Mononuclear cell (primary cell): ENCODE data around the gene DHRS12. TPM values are rescaled to one million over a fixed set of nuclear protein-coding genes. Genes with fewer than 3 reads are reported as not detected.

Source experiments
- H3K27me3 ChIP-seq: 2 replicates; pipeline ENCODE4 v1.6.0; 2011; ENCODE audit warnings: low read length, control low read depth; ENCODE audit not compliant: insufficient read depth
- H3K4me1 ChIP-seq: 2 replicates; pipeline ENCODE4 v1.5.1; 2011; ENCODE audit warnings: mild to moderate bottlenecking, low read length, control low read depth; ENCODE audit not compliant: insufficient read depth
- H3K4me3 ChIP-seq: 2 replicates; pipeline ENCODE4 v1.5.1; 2011; ENCODE audit warnings: mild to moderate bottlenecking, low read length, moderate library complexity
- H3K9me3 ChIP-seq: 2 replicates; pipeline ENCODE4 v1.5.1; 2011; ENCODE audit warnings: low read depth, mild to moderate bottlenecking, control low read depth, low read length
- total RNA-seq: library from RNA; depleted of rRNA; stranded (reverse); fragments of >200 nt; gene quantifications from one replicate; pipeline ENCODE4 v1.2.3, GENCODE V29; 2012

The DHRS12 gene
- total RNA-seq, 1 donor: 3.6 TPM

DNA sequence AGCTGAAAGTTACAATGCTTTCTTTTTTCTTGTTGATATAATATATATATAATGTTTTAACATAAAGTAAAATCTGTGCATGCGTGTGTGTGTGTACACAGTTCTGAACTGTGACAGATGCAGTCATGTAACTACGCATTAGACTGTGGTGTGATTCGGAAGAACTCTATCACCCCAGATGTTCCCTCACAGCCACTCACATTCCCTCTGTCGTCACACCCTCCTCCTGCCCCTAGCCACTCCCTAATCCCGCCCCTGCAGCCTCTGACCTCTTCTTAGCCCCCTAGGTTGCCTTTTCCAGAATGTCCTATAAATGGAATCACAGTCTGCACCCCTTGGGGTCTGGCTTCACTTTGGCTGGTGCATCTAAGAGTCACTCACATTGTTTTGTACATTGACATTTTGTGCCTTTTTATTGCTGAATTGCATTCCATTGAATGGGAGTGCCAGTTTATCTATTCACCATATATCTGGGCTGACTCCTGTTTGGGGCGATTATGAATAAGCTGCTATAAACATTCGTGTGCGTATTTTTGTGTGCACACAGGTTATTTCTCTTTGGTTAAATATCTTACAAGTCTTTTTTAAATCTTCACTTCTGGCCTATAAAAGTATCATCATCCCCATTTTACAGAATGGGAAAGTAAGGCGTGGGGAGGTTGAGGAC is 20.4 kb downstream of the DHRS12 start:
- no peaks in the 10 kb centered on the region for H3K9me3 ChIP-seq
- no peaks in the 10 kb centered on the region for H3K4me1 ChIP-seq
- H3K4me3 ChIP-seq: no peak overlapping the region
- H3K27me3 ChIP-seq: no peaks in the 10 kb centered on the region

DNA sequence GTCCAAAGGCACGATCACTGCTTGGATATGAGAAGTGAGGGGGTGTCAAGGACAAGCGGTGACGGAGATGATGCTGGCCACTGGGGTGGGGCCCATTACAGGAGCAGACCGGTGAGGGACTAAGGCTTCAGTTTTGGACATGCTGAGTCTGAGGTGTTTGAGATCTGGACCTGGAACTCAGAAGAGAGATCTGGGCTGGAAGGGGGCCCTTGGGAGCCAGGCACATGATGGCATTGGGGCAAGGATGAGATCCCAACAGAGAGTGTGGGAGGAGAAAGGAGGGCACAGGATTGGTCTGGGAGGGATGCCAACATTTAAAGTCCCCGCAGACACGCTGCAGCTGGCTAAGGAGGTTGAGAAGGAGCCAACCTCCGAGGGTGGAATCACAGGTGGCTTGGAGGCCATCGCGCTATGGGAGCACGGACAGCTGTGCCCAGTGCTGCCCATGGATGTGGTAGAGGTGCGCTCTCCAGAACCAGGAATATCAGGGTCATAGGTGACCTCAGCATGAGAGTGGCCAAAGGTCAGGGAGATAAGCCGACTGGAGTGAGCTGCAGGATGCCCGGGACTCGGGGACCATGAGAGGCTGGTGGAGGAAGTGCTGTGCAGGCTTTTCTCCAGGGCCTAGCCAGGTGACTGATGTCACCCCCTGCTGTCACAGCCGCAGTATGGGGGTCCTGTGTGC is 21.8 kb downstream of the DHRS12 start:
- H3K4me1 ChIP-seq: no peaks in the 10 kb centered on the region
- no peaks in the 10 kb centered on the region for H3K27me3 ChIP-seq
- H3K9me3 ChIP-seq: no peaks in the 10 kb centered on the region
- H3K4me3 ChIP-seq: no peak overlapping the region

DNA sequence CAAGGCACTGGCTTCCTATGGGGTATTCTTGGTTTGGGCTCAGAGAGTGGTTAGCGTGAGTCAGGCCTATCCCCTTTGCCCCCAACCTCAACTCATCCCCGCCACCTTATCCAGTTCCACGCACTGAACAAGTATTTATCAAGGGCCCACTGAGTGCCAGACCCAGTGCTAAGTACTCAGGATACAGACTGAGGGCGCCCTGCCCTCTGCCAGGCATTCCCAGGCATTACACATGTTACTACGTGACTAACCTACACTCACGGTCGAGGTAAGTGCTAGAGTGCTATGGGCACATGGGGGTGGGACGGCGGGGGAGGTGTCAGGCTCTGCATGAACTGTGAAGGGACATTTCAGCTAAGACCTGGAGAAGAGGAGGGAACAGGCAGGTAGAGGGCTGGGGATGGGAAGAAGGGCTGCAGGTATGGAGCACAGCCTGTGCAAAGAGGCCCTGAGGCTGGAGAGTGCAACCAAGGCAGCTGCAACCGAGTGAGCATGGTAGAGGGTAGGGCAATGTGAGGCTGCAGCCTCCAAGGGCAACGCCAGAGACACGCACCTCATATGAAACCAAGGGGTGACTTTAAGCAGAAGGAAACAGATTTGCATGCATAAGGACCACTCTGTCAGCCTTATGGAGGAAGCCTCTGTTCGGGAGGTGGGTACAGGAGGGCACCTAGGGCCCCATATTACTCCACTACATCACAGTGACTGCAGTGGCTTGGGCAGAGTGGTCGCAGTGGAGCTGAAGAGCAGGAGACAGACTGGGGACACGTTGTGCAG is 22.5 kb downstream of the DHRS12 start:
- no peak overlapping the region for H3K4me3 ChIP-seq
- no peaks in the 10 kb centered on the region for H3K4me1 ChIP-seq
- no peaks in the 10 kb centered on the region for H3K9me3 ChIP-seq
- no peaks in the 10 kb centered on the region for H3K27me3 ChIP-seq

DNA sequence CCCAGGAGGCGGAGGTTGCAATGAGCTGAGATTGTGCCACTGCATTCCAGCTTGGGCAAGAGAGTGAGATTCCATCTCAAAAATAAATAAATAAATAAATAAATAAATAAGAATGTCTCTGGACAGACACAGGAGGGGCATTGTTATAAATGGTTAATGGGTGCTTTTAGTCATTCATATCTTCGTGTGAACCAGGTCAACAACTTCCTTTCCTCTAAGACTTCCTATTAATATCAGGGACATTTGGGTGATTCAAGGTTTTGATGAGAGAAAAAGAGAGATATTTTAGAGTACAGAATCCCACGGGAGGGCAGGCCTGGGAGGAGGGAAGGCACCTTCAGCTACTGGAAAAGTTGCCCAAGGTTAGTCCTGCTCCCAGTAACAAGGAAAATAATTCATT is 23.9 kb downstream of the DHRS12 start:
- no peaks in the 10 kb centered on the region for H3K4me1 ChIP-seq
- no peaks in the 10 kb centered on the region for H3K9me3 ChIP-seq
- H3K4me3 ChIP-seq: no peak overlapping the region
- H3K27me3 ChIP-seq: no peaks in the 10 kb centered on the region

DNA sequence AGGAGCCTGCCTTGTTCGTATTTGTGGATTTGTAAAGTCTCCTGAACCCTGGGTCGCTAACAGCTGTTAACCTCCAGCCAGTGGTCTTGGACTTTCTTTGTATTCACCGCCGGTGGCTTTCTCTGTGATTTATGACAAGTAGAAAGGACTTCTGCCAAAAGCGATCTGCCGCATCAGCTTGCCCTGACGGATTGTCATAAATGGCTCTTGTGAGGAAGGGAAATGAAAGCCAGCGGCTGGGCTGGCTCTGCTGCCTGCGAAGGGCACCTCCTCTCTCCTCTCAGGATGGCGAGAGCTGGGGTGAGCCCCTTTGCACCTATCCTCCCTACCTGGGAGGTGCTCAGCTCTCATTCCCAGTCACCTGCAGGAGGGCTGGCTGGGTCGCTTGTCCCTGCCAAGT is 25.6 kb downstream of the DHRS12 start:
- Histone ChIP-seq H3K4me1 (no peaks in the 10 kb centered on the region), H3K4me3 (no peak overlapping the region)

DNA sequence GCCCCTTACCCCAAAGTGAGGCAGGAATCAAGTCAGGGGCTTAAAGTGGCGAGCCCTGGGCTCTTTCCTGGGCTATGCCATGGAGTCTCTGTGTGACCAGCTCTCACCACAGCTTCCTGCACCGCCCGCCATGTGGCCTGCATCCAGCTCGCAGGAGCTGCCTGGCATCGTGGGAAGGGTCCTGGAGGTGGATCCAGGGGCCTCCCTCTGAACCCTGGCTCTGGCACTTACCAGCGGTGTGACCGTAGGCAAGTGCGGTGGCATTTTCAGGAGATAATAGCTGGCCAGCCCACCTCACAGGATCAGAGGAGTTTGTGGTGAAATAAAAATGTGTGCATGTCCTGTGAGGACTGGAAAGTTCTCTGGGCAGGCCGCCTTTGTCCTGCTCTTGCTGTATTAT is 26.0 kb downstream of the DHRS12 start:
- Histone ChIP-seq H3K27me3 (no peaks in the 10 kb centered on the region), H3K9me3 (no peaks in the 10 kb centered on the region), H3K4me3 (no peak overlapping the region), H3K4me1 (no peaks in the 10 kb centered on the region)

More for the DNA sequence above, 25.6 kb downstream of the DHRS12 start:
- Histone ChIP-seq H3K9me3 (no peaks in the 10 kb centered on the region), H3K27me3 (no peaks in the 10 kb centered on the region)

DNA sequence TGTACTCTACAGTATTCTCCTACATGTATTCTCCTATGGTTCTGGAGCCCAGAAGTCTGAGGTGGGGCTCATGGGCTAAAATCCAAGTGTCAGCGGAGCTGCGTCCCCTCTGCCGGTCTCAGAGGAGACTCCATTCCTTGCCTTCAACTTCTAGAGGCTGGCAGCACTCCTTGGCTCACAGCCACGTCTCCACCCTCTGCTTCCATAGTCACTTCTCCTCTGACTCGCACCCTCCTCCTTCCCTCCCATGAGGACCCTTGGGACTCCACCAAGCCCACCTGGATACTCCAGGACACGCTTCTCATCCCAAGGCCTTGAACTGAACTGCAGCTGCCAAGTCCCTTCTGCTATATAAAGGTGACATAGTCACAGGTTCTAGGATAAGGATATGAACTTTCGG is 27.8 kb downstream of the DHRS12 start:
- H3K4me3 ChIP-seq: no peak overlapping the region
- H3K27me3 ChIP-seq: no peaks in the 10 kb centered on the region
- H3K9me3 ChIP-seq: no peaks in the 10 kb centered on the region
- no peaks in the 10 kb centered on the region for H3K4me1 ChIP-seq

DNA sequence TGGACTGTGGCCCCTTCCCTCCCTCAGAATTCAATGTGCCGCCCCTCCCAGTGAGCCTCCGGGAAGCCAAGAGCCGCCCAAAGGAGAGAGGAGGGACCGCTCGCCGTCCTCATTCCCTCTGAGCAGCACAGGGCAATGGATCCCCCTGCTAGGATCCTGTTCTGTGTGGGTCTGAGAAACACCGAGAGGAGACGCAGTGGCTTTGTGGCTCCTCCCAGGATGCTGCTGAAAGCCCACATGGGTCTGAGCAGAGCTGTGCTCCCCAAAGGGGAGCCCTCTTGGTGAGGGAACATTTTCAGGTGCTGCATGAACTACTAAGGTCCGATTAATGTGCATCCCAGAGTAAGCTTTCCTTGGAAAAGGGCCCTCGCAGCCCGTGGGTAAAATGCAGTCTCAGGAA is 30.4 kb downstream of the DHRS12 start:
- Histone ChIP-seq H3K4me1 (no peaks in the 10 kb centered on the region), H3K9me3 (no peaks in the 10 kb centered on the region), H3K4me3 (no peak overlapping the region), H3K27me3 (no peaks in the 10 kb centered on the region)

DNA sequence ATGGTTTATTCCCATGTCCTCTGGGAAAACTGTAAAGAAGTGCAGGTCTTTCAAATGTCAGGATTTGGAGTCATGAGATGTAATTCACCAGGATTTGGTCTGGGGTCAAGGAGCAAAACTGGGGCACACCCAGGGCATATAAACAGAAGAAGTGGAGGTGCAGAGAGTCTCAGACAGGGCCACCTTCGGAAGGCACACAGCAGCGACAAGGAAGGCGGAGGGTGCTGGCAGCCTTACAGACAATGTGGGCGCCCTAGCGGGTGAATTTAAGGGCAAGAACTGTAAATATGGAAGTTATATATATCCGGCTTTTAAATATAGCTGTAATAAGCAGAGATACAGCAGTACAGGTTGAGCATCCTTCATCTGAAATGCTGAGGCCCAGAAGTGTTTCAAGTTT is 31.2 kb downstream of the DHRS12 start:
- Histone ChIP-seq H3K27me3 (no peaks in the 10 kb centered on the region), H3K4me3 (no peak overlapping the region), H3K9me3 (no peaks in the 10 kb centered on the region), H3K4me1 (no peaks in the 10 kb centered on the region)

DNA sequence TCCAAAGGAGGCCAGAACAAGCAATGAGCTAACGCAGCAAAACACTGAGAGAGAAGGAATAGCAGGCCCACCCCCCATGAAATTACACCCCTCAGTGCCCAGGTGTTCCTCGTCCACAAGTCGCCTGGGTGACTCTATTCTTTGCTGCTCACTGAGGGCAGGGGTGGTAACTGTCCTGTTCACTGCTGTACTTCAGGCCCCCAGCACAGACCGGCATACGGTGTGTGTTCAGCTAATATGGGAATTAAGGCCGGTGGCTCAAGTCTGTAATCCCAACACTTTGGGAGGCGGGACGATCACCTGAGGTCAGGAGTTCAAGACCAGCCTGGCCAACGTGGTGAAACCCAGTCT is 31.9 kb downstream of the DHRS12 start:
- Histone ChIP-seq H3K4me1 (no peaks in the 10 kb centered on the region), H3K9me3 (no peaks in the 10 kb centered on the region), H3K27me3 (no peaks in the 10 kb centered on the region), H3K4me3 (no peak overlapping the region)

DNA sequence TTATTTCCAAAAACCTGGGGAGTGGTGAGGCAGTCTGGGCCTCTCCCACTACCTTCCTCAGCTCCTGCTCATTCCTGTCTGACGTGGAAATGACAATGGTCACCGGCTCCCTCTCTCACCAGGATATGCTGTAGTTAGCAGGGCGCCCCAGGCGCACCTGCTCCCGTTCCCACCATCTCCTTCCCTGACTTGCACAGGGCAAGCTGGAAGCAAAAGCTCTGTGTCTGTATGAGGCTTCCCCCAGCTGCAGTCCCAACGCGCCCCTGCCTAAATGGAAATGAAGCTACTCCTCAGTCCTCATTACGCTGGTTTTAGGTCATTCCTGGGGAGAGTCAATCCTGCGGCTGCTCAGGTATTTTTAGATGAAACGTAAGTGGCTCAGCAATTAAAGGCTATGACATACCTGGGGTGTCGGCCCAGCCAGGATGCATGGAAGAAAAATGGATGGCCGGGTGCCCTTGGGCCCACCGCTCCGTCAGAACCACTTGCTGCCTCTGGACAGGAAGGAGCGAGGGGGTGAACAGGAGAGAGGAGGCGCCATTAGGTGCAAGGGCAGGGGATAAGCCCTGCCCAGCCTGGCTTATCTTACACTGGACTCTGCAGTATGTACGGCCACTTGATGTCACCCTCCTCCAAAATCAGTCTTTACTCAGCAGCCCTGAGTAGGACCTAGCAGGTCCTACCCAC is 32.4 kb downstream of the DHRS12 start:
- H3K4me3 ChIP-seq: no peak overlapping the region
- no peaks in the 10 kb centered on the region for H3K4me1 ChIP-seq
- no peaks in the 10 kb centered on the region for H3K27me3 ChIP-seq
- no peaks in the 10 kb centered on the region for H3K9me3 ChIP-seq

DNA sequence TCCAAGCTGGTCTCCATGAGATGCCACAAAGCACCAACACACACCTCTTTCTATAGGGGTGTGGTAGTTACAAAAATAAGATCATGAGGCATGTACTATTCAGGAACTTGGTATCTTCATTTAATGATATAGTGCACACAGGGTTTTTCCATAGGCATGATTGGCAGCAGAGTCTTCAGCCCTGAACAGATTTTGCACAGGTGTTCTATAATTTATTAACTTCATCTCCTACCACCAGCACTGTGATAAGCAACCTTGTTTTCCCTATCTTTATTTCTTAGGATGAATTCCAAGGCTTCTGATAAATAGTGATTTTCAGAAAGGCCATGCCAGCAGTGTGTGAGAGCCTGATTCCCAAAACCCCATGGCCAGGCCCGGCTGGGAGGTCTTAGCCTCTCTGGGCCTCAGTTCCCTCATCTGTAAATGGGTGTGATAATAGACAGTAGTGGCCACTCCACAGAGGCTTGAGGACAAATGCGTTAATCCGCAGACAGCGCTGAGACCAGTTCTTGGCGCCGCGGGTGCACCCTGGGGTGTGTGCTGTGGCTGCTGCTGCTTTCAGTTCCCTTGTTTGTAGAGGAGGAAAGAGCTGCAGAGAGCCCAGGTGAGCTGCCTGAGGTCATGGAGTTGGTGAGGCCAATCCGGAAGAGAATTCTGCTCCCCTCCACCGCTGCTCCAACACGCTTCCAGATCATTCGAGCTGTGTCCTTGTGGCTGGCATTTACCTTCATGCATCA is 33.1 kb downstream of the DHRS12 start:
- no peaks in the 10 kb centered on the region for H3K27me3 ChIP-seq
- no peaks in the 10 kb centered on the region for H3K9me3 ChIP-seq
- no peaks in the 10 kb centered on the region for H3K4me1 ChIP-seq
- no peak overlapping the region for H3K4me3 ChIP-seq

DNA sequence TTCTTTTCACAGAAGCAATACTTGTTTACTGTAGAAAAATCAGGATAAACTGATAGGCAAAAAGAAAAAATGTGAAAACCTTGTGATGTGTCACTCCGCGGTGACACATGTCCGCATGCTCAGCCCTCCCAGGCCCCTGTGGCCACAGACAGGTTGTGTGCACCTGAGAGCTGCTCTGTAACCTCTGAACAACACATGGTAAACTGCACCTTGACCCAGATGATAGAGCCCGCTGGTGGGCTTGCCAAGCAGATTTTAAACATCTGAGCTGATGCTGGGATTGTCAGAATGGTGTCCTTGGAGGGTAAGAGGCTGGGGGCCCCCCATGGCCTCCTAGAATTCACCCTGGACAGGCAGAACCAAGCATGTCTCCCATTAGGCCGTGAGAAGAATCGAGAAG is 33.8 kb downstream of the DHRS12 start:
- Histone ChIP-seq H3K4me3 (no peak overlapping the region), H3K27me3 (no peaks in the 10 kb centered on the region), H3K4me1 (peaks cover under 1% of the 10 kb centered on the region), H3K9me3 (no peaks in the 10 kb centered on the region)

DNA sequence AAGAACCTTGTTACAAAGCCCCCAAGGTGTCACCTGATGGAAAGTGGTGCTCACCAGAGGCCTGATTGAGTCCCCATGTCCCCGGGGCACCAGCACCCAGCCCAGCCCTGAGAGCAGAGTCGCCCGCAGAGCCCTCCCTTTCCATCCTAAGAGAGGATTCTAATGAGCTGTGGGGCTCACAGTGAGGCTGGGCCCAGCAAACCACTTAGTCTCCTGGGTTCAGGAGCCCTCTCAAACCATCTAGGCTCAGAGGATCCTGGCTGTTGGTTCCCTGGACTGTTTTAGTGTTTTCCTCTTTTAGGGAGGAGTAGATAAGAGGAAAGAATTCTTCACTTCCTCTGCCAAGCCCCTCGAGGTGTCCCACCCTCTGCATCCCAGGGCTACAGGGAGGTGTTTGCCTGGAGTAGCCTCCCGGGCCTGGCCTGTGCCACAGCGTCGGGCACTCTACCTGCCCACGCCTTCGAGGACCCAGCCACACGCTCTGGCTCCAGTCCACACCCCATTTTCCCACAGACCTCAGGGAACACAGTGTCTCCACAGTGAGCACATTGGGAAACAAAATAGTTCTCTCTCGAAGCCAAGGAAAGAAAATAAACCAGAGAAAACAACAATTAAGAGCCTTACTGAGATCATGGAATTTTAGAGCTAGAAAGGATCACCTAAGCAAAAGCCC is 34.4 kb downstream of the DHRS12 start:
- no peak overlapping the region for H3K4me3 ChIP-seq
- H3K9me3 ChIP-seq: no peaks in the 10 kb centered on the region
- H3K27me3 ChIP-seq: no peaks in the 10 kb centered on the region
- H3K4me1 ChIP-seq: peaks cover 6% of the 10 kb centered on the region
